HepG2 (cell line): Measurements from ENCODE around the gene TCEANC2. TPM values are rescaled to one million over a fixed set of nuclear protein-coding genes. Genes with fewer than 3 reads are reported as not detected.
A peak's percentile ranks its signal among the peaks of the same experiment; 100 is the strongest.

Experiments used
- DNMT3B ChIP-seq: conservative IDR thresholded peaks from 2 replicates; pipeline ENCODE4 v1.6.1; 2016; ENCODE audit warnings: missing biosample characterization, control low read depth
- FOXA3 ChIP-seq: IDR thresholded peaks from 2 replicates; pipeline ENCODE4 v1.6.1; 2016; ENCODE audit warnings: missing genetic modification reagents, missing compliant biosample characterization
- FOXK1 ChIP-seq: sonication (generic); formaldehyde crosslinking; IDR thresholded peaks from 2 replicates; pipeline ENCODE4 v1.4.0; 2020; ENCODE audit warnings: low read depth, missing genetic modification reagents, borderline replicate concordance
- HOXA3 ChIP-seq: sonication (generic); formaldehyde crosslinking; IDR thresholded peaks from 2 replicates; pipeline ENCODE4 v1.5.0; 2020; ENCODE audit warnings: missing genetic modification reagents
- MYC ChIP-seq: sonication (generic); formaldehyde crosslinking; IDR thresholded peaks from 2 replicates; pipeline ENCODE4 v1.9.0; 2021; ENCODE audit warnings: missing genetic modification reagents, borderline replicate concordance
- NFAT5 ChIP-seq: sonication (generic); formaldehyde crosslinking; IDR thresholded peaks from 2 replicates; pipeline ENCODE4 v1.4.0; 2020; ENCODE audit warnings: missing genetic modification reagents
- PCBP1 ChIP-seq: fragments of 200-400 bp; formaldehyde crosslinking; IDR thresholded peaks from 2 replicates; pipeline ENCODE4 v1.6.1; 2017; ENCODE audit warnings: mild to moderate bottlenecking, low read depth, low read length, borderline replicate concordance
- RARA ChIP-seq: IDR thresholded peaks from 2 replicates; pipeline ENCODE4 v1.6.1; 2016; ENCODE audit warnings: missing genetic modification reagents, missing compliant biosample characterization
- SOX6 ChIP-seq, 2 experiments: fragments of 450-650 bp in 1 of 2; sonication (generic) in 1 of 2; formaldehyde crosslinking in 1 of 2; IDR thresholded peaks; 2 replicates each; pipeline versions ENCODE4 v1.4.0 to v1.6.1; 2017 to 2020; ENCODE audit warnings: antibody characterized with exemption in 1 of 2, mild to moderate bottlenecking in 1 of 2, missing genetic modification reagents in 1 of 2
- THYN1 ChIP-seq: sonication (generic); formaldehyde crosslinking; IDR thresholded peaks from 2 replicates; pipeline ENCODE4 v1.8.1; 2023; ENCODE audit warnings: low read depth, mild to moderate bottlenecking, moderate library complexity, missing genetic modification reagents, borderline replicate concordance
- YY1 ChIP-seq: IDR thresholded peaks from 2 replicates; pipeline ENCODE4 v1.6.1; 2011; ENCODE audit warnings: low read length, low read depth, moderate library complexity, mild to moderate bottlenecking; ENCODE audit not compliant: insufficient read depth, insufficient replicate concordance
- ZFP37 ChIP-seq: sonication (generic); formaldehyde crosslinking; IDR thresholded peaks from 2 replicates; pipeline ENCODE4 v1.4.0; 2020; ENCODE audit warnings: missing genetic modification reagents, borderline replicate concordance
- ZFY ChIP-seq: sonication (generic); formaldehyde crosslinking; IDR thresholded peaks from 2 replicates; pipeline ENCODE4 v1.4.0; 2020; ENCODE audit warnings: missing genetic modification reagents
- ZNF20 ChIP-seq: sonication (generic); formaldehyde crosslinking; IDR thresholded peaks from 2 replicates; pipeline ENCODE4 v1.4.0; 2020; ENCODE audit warnings: mild to moderate bottlenecking, moderate library complexity, missing genetic modification reagents
- ZNF24 ChIP-seq: fragments of 450-650 bp; IDR thresholded peaks from 2 replicates; pipeline ENCODE4 v1.6.1; 2017; ENCODE audit warnings: antibody characterized with exemption, mild to moderate bottlenecking
- ZNF564 ChIP-seq: sonication (generic); formaldehyde crosslinking; IDR thresholded peaks from 2 replicates; pipeline ENCODE4 v1.8.1; 2023; ENCODE audit warnings: mild to moderate bottlenecking, missing genetic modification reagents
- ZNF607 ChIP-seq: sonication (generic); formaldehyde crosslinking; IDR thresholded peaks from 2 replicates; pipeline ENCODE4 v1.5.1; 2020; ENCODE audit warnings: missing genetic modification reagents, mild to moderate bottlenecking, borderline replicate concordance
- polyA plus RNA-seq, 8 experiments: library from polyadenylated mRNA; depleted of rRNA in 3 of 8; stranded (reverse) in 7 of 8; unstranded in 1 of 8; fragments of >200 nt; fragmentation: Illumina TruSeq in 4 of 8; extraction: Trizol in 4 of 8; gene quantifications; 2 replicates each; pipeline versions ENCODE4 v1.2.1 to v1.2.3, GENCODE V29; 2011 to 2016; ENCODE audit warnings: low read depth in 4 of 8, missing spikeins in 1 of 8, mixed read lengths in 1 of 8; ENCODE audit not compliant: insufficient read depth in 1 of 8
- total RNA-seq, 5 experiments: library from RNA; depleted of rRNA; stranded (reverse); fragments of >200 nt; fragmentation: Illumina TruSeq; extraction: Trizol; gene quantifications; 2 replicates each; pipeline ENCODE4 v1.2.3, GENCODE V29; 2016; ENCODE audit warnings: low read depth in 1 of 5
- TF ChIP-seq, protein P1 (sequence below): sonication (generic); formaldehyde crosslinking; IDR thresholded peaks from 2 replicates; pipeline ENCODE4 v1.4.0; 2020; ENCODE audit warnings: missing genetic modification reagents

Gene TCEANC2
- total and polyA plus RNA-seq, 2 of the 13 experiments (the other 11 are each of a cell fraction or from before 2014, with no cell fraction given): 3.8 to 5.0 TPM

DNA sequence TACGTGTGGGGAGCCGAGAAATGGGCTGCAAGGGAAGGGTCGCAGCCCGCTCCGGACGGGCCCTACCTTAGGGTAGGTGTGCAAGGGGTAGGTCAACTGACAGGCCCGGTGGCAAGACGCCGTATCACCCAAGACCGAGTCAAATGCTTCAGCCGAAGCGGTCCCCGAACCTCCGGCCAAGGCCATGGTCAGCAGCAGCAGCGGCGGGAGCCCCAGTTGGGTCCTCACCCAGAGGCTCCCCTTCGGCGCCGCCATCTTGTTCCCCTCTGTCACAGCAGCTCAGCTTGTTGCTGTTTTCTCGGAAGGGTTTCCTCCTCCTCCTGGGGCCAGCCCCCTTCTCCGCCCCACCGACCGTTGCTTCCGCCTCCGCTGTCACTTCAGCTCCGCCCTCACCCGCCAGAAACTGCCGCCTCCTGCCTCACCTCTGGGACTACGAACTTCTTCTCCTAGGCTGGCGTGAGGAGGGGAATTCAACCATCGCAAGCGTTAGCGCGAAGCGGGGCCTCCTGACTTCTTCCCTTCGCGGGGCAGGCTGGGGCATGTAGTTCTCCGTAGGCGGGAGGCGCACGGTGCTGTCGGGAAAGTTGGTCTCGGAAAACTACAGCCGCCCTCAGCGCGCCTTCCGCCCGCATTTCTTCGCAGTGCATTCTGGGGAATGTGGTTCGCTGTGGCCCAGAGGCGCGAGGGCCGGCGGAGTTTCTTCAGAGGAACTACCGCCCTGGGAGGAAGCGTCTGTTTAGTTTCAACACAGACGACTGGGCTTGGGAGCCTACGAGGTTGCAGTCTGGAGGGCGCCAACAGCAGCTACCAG lies at the start of gene TCEANC2, which contains the start of gene TMEM59 (continued):
- TF ChIP-seq YY1 (peak; percentile 93), ZNF564 (peak; percentile 73; the same call in 1 of the 2 replicates), HOXA3 (peak; percentile 88), DNMT3B (CRISPR knock-in tag) (0 out of 2 replicates have a peak, but pooled peaks have one; percentile 26), ZNF24 (no peak), ZFY (CRISPR knock-in tag) (peak; percentile 58; the same call in 1 of the 2 replicates), ZNF20 (CRISPR knock-in tag) (no peak), THYN1 (CRISPR knock-in tag) (no peak), RARA (CRISPR knock-in tag) (peak; percentile 30; the same call in 1 of the 2 replicates), FOXK1 (CRISPR knock-in tag) (peak; percentile 87), PCBP1 (peak; percentile 94), MYC (CRISPR knock-in tag) (peak; percentile 53; the same call in 1 of the 2 replicates), ZNF607 (peak; percentile 48; the same call in 1 of the 2 replicates), NFAT5 (no peak; the same call in 1 of the 2 replicates), FOXA3 (0 out of 2 replicates have a peak, but pooled peaks have one; percentile 8), ZFP37 (no peak), SOX6 (IDR thresholded peaks at IDR 0.05) (no peak), SOX6 (CRISPR knock-in tag; IDR thresholded peaks at IDR 0.05) (peak; percentile 71)
- TF ChIP-seq, protein P1, sequence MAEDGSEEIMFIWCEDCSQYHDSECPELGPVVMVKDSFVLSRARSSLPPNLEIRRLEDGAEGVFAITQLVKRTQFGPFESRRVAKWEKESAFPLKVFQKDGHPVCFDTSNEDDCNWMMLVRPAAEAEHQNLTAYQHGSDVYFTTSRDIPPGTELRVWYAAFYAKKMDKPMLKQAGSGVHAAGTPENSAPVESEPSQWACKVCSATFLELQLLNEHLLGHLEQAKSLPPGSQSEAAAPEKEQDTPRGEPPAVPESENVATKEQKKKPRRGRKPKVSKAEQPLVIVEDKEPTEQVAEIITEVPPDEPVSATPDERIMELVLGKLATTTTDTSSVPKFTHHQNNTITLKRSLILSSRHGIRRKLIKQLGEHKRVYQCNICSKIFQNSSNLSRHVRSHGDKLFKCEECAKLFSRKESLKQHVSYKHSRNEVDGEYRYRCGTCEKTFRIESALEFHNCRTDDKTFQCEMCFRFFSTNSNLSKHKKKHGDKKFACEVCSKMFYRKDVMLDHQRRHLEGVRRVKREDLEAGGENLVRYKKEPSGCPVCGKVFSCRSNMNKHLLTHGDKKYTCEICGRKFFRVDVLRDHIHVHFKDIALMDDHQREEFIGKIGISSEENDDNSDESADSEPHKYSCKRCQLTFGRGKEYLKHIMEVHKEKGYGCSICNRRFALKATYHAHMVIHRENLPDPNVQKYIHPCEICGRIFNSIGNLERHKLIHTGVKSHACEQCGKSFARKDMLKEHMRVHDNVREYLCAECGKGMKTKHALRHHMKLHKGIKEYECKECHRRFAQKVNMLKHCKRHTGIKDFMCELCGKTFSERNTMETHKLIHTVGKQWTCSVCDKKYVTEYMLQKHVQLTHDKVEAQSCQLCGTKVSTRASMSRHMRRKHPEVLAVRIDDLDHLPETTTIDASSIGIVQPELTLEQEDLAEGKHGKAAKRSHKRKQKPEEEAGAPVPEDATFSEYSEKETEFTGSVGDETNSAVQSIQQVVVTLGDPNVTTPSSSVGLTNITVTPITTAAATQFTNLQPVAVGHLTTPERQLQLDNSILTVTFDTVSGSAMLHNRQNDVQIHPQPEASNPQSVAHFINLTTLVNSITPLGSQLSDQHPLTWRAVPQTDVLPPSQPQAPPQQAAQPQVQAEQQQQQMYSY (CRISPR knock-in tag): no peak
